ENCODE measurements around the gene RALB.
A peak's percentile ranks its signal among the peaks of the same experiment; 100 is the strongest.

DNA sequence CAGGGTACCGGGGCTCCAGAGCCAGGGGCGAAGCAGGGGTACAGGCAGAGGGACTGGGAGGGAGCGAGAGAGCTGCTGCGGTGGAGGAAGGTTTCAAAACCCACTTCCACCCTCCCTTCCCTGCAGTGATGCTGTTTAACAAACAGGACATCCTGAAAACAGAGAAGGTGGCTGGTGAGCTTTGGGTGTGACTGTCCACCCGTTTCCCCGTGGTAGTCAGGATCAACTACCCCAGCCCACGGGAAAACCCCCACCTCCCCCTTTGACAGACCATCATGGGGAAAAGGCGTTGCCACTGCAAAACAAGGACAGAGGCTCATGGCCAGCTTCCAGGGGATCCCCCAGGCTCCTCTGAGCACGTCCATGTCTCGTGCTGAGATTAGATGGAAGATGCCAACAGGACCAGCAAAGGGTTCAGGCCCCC lies 42.4 kb upstream of the RALB start:
- TF ChIP-seq POLR2AphosphoS5 (IDR thresholded peaks at IDR 0.05) (peak in 1 of 2 donors; percentile 6), EP300 (IDR thresholded peaks at IDR 0.05) (no peak)

Measured in upper lobe of left lung (tissue), 4 donors.